Activated T-cell treated with anti-CD3 and anti-CD28 coated beads for 24 hours (primary cell): ENCODE measurements around the gene SGPP1.
"Not testable (repeated sequence)": the region's sequence is repeated elsewhere in the genome, so short reads cannot be mapped to it uniquely, and the experiment has no call there.

Experiments
- DNase-seq: peaks from one replicate; pipeline ENCODE4 v3.0.0-alpha.2; 2020; ENCODE audit warnings: low read depth

The SGPP1 gene

GRCh38 chr14:63673255-63673654 lies 54.6 kb downstream of the SGPP1 start:
- no peak for DNase-seq

GRCh38 chr14:63672417-63673180 lies 55.3 kb downstream of the SGPP1 start:
- DNase-seq, result no peak

- no peak for DNase-seq
These were observed 55.9 kb downstream of the SGPP1 start for GRCh38 chr14:63671987-63672386.

GRCh38 chr14:63670692-63671091 lies 57.2 kb downstream of the SGPP1 start:
- no peak for DNase-seq

GRCh38 chr14:63666335-63666734 lies 61.5 kb downstream of the SGPP1 start:
- no peak for DNase-seq

- no peak for DNase-seq
These were observed 64.2 kb downstream of the SGPP1 start for GRCh38 chr14:63663428-63664341.

- DNase-seq, result no peak
These were observed 65.1 kb downstream of the SGPP1 start for GRCh38 chr14:63662776-63663175.

- not testable (repeated sequence) for DNase-seq
These were observed 66.0 kb downstream of the SGPP1 start for GRCh38 chr14:63661881-63662280.

- DNase-seq, result no peak
These were observed 68.1 kb downstream of the SGPP1 start for GRCh38 chr14:63659726-63660125.

GRCh38 chr14:63656194-63656593 lies 71.7 kb downstream of the SGPP1 start:
- DNase-seq, result no peak

GRCh38 chr14:63654936-63655335 lies 72.9 kb downstream of the SGPP1 start:
- no peak for DNase-seq

- DNase-seq, result no peak
These were observed 73.5 kb downstream of the SGPP1 start for GRCh38 chr14:63654346-63654745.

GRCh38 chr14:63652406-63652805 lies 75.5 kb downstream of the SGPP1 start:
- no peak for DNase-seq

GRCh38 chr14:63650256-63650952 lies 77.5 kb downstream of the SGPP1 start:
- DNase-seq, result peak; percentile 14

GRCh38 chr14:63647696-63648410 lies 80.0 kb downstream of the SGPP1 start:
- DNase-seq, result no peak

- DNase-seq, result no peak
These were observed 83.1 kb downstream of the SGPP1 start for GRCh38 chr14:63644741-63645140.

- no peak for DNase-seq
These were observed 85.0 kb downstream of the SGPP1 start for GRCh38 chr14:63642656-63643382.

GRCh38 chr14:63642229-63642611 lies 85.6 kb downstream of the SGPP1 start:
- DNase-seq, result peak; percentile 75

GRCh38 chr14:63641473-63642228 lies 86.2 kb downstream of the SGPP1 start, which contains the start of gene WDR89:
Gene WDR89 (minus strand): TSS chr14:63641871. CDS start chr14:63599942, 41,929 bp downstream.
- DNase-seq, result peak; percentile 93

GRCh38 chr14:63638493-63638892 lies 89.4 kb downstream of the SGPP1 start:
- DNase-seq, result no peak
